SKM-1 treated with dmso at 0.1 percent for 144 hours (cell line): ENCODE measurements around the gene ZNHIT2.
A peak's percentile ranks its signal among the peaks of the same experiment; 100 is the strongest.

Experiments
- DNase-seq: peaks from one replicate; lab custom pipeline; 2025; ENCODE audit not compliant: unreplicated experiment; lab: John Stamatoyannopoulos, UW

The ZNHIT2 gene

DNA sequence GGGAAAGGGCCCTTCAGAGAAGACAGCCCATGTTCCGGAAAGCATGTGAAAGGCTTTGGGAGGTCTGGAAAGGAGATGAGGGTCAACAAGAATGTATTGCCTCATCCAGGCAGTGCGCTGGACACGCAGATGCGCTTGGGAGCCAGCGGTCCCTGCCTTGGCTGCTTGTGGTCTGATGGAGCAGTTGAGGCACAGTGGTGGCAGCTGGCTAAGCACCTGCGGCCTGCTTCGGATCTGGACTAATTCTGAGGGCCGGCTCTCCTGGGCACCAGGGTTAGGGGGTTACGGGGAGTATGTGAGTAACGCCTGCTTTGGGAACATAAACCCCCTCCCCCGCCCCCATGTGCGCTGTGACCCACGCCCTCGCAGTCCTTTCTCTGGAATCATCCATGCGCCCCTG lies 10.4 kb downstream of the ZNHIT2 start:
- DNase-seq = no peak

DNA sequence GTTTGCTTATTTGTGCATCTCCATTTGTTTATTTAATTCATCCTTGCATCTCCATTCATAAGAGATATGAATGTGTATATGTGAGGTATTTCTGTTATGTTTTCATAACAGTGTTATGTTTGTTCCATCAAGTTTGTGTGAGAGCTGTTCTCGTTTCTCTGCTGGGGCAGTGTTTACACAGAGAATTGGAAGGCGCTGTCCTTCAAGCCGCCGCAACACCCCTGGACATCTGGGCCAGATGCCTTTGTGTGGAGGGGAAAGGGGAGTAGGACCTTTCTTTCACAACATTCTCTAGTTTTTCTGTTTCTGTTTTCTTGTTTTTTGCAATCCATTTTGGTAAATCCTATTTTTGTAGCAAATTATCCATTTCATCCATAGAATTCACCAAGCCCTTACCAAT lies 12.9 kb downstream of the ZNHIT2 start:
- no peak for DNase-seq

- no peak for DNase-seq
Observed at GRCh38 chr11:65103476-65103875, 14.0 kb downstream of the ZNHIT2 start.

GRCh38 chr11:65102142-65103095 lies 15.1 kb downstream of the ZNHIT2 start:
- DNase-seq = no peak

DNA sequence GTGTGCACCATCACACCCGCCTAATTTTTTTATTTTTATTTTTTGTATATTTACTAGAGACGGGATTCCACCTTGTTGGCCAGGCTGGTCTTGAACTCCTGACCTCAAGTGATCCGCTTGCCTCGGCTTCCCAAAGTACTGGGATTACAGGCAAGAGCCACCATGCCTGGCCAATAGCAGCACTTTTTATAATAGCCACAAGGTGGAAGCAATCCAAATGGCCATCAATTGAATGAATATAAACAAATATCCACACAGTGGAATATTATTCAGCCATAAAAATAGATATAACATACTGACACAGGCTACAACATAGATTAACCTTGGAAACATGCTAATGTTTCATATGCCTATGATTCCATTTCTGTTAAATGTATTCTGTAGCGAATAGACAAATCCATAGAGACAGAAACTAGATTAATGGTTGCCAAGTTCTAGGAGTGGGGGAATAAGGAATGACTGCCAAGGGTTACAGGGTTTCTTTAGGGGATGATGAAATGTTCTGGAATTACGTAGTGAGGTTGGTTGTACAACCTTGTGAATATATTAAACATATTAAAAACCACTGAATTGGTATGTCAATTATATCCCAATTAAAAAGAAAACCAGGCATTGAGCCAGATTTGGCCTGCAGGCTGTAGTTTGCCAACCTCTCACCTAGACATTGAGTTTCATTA lies 16.7 kb downstream of the ZNHIT2 start:
- DNase-seq = no peak

- no peak for DNase-seq
Observed at GRCh38 chr11:65096926-65097325, 20.6 kb downstream of the ZNHIT2 start.

- peak; percentile 85 for DNase-seq
Observed at GRCh38 chr11:65095974-65096806, 21.3 kb downstream of the ZNHIT2 start, which contains the start of gene VPS51. VPS51 (plus strand) TSS chr11:65096214; CDS start chr11:65096251, 37 bp downstream.

GRCh38 chr11:65095427-65095826 lies 22.1 kb downstream of the ZNHIT2 start:
- no peak for DNase-seq

DNA sequence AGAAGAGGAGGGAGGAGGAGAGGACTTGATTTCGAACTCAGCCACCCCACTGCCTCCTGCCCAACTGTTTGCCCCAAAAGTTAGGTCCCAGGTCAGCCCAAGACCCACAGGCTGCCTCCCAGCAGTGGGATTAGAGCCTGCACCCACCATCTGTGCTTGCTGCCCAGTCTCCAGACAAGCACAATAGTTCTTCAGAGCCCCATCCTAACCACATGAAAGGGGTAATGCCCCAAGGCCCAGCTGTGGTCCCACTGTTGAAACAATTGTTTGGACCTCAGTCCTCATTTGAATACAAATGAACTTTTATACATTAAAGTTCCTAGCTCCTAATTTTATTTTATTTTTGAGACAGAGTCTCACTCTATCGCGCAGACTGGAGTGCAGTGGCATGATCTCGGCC lies 26.9 kb downstream of the ZNHIT2 start:
- no peak for DNase-seq

GRCh38 chr11:65089621-65090020 lies 27.9 kb downstream of the ZNHIT2 start:
- no peak for DNase-seq

GRCh38 chr11:65087827-65088226 lies 29.7 kb downstream of the ZNHIT2 start:
- DNase-seq = no peak

- no peak for DNase-seq
Observed at GRCh38 chr11:65087216-65087615, 30.3 kb downstream of the ZNHIT2 start.

DNA sequence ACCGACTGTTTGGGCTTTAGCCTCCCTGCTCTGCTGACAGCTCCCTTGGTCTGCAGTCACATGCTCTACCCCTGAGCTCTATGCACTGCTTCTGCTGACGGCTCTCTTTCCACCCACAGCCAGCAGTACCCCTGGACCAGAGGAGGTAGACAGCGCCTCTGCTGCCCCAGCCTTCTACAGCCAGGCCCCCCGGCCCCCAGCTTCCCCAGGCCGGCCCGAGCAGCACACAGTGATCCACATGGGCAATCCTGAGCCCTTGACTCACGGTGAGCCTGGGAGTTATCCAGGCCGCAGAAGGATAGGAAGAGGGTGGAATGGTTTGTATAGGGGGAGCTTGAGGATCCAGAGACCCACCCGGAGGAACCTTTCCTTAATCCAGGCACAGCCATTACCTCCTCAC lies 30.7 kb downstream of the ZNHIT2 start:
- no peak for DNase-seq

- no peak for DNase-seq
Observed at GRCh38 chr11:65085446-65085845, 32.1 kb downstream of the ZNHIT2 start.

- DNase-seq = no peak
Observed at GRCh38 chr11:65084598-65085375, 32.7 kb downstream of the ZNHIT2 start.

DNA sequence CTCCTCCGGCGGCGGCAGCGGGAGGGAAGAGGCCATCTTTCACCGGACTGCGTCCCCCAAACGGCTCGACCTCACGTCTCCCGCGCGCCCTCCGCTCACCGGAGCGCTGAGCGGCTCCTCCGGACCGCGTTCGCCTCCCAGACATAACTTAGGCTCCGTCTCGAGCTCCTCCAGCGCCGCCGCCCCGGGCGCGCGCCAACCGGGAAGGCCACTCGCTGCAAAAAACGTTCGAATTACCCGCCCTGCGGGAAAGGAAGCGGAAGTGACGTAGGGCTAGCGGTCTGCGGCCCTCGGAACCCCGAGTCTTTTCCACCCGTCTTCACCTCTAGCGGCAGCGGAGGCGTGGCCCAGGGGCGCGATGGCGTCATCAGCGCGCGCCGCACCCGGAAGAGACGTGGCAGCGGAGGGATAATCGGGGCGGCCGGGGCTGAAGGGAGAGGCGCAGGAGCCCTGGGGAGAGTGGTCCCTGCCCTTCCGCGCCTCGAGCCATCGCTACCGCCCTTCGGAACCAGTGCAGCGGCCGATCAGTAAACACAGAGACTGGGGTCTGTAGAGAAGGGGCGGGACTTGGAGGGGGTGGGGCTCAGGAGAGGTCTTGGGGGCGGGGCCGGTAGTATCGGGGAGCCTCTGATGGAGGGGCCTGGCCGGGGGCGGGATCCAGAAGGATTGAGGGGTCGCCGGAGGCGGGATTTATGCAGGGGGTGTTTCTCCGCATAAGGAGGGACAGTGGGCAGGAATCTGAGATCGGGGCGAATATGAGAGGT lies 33.5 kb downstream of the ZNHIT2 start, which contains the start of the genes CDCA5 and ZFPL1:
TSS of gene CDCA5 (minus strand) at position 207 of the 764 bp plus-strand sequence. CDS start at position 145, 62 bp downstream.
TSS of gene ZFPL1 (plus strand) at position 389 of the 764 bp plus-strand sequence. CDS start 477 bp downstream, outside the sequence.
- DNase-seq = peak; percentile 96

GRCh38 chr11:65083134-65083833 lies 34.2 kb downstream of the ZNHIT2 start:
- no peak for DNase-seq

- no peak for DNase-seq
Observed at GRCh38 chr11:65078786-65079342, 38.6 kb downstream of the ZNHIT2 start.
